Fibroblast of skin of right biceps (primary cell): ENCODE data around the gene FGF5.
"Not testable (repeated sequence)": the region's sequence is repeated elsewhere in the genome, so short reads cannot be mapped to it uniquely, and the experiment has no call there.

Experiments
- DNase-seq: peaks from one replicate; pipeline ENCODE4 v3.0.0-alpha.2; 2013

FGF5 gene

GRCh38 chr4:80255329-80256095 lies 11.0 kb upstream of the FGF5 start:
- peak; percentile 76 for DNase-seq

DNA sequence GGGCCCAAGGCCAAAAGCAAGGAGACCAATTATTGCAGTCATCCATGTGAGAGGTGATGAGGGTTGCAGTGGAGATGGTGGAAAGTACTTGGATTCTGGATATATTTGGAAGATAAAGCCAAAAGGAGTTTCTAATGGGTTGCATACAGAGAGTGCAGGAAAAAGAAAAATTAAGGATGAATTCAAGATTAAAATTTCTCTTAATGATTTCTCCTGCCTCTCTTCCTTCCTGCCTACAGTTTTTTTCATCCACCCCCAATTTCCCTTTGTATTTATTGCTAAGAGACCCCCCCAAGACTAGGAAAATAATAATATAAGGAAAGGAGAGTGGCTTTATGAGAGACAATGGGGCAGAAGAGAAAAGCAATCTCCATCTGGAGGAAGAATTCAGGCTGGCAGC lies 8.6 kb upstream of the FGF5 start:
- no peak for DNase-seq

- DNase-seq = no peak
Measured at GRCh38 chr4:80259012-80259411, 7.5 kb upstream of the FGF5 start.

DNA sequence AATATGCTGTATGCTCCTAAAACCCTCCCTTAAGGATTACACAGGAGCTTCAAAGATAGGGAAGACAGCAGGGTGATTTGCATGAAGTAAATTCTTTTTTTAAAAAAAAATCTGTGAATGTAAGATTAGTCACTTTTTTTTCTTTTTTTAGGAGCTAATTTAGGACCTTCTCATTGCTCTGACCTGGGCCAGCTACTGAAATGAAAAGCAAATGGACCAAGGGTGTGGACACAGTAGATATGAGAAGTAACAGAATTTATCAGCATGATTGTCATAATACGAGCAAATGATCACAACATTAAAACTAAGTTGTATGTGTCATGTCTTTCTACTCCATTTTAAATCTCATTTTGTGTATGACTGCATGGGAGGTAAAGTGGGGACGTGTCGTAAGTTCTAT lies 6.6 kb upstream of the FGF5 start:
- DNase-seq = no peak

- DNase-seq = no peak
Measured at GRCh38 chr4:80261989-80262600, 4.4 kb upstream of the FGF5 start.

DNA sequence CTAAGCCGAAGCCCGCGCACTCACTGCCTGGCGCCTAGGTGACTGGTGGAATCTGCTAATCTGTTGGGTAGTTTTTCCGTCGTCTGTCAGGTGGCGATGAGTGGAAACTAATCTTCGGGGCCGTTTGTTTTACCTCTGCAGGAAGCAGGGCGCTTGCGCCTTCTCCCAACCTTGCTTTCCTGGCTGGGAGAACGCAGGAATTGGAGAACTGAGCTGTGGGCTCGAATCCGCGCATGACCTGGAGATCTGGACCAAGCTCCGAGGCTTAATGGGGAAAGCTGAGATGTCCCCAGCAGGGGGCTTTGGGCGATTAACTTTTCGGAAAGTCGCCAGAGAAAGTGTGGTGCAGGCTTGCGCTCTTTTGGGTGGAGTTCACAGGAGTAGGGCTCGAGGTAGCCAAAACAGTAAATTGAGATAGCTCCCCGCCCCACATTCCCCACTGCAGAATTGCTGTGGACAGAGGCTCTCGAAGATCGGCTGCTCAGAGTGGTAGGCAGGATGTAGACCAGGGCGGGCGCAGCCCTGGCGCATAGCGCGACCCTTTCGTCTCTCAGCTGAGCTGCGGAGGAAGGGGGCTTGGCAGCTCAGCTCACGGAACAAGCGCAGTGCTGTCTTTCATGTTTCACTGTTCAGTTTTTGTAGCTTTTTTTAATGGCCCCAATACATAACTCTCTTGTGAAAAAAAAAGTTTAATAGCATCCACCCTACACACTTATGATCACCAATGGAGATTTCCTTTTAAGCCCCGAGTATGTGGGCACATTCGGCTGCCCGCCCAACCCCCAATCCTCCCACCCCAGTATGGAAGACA lies 2.7 kb upstream of the FGF5 start:
- no peak for DNase-seq

GRCh38 chr4:80264352-80264647 lies 2.2 kb upstream of the FGF5 start:
- DNase-seq = no peak

DNA sequence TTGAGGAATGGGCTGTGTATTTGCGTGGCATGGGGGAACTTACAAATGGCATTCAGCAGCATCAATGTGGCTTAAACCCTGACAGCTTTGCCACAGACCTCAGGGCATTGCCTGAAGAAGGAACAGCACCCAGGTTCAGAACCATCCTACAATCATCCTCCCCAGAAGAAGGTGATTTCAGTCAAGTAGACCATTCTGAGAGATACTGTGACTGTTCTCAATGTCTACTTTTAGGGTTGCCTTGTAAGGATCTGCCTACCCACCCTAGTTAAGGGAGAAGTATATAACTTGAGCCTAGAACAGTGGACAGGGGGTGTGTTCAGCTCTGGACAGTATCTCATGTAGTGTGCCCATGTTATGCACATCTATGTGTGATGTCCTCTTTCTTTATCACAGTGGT lies 1.6 kb upstream of the FGF5 start:
- DNase-seq = no peak

GRCh38 chr4:80265571-80266252 lies 752 bp upstream of the FGF5 start:
- peak; percentile 88 for DNase-seq

DNA sequence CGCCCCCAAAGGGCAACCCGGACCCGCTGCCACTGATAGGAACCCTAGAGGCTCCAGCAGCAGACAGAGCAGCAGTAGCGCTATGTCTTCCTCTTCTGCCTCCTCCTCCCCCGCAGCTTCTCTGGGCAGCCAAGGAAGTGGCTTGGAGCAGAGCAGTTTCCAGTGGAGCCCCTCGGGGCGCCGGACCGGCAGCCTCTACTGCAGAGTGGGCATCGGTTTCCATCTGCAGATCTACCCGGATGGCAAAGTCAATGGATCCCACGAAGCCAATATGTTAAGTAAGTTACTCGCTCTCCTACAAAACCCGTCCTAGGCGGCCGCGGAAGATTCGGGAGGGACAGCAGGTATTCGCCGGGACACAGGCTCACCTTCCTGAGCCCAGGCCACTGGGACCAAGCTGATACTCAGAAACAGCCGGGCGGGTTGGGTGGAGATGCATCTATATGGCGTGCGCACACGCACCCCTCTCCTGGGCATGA lies 477 bp downstream of the FGF5 start:
- peak; percentile 66 for DNase-seq

DNA sequence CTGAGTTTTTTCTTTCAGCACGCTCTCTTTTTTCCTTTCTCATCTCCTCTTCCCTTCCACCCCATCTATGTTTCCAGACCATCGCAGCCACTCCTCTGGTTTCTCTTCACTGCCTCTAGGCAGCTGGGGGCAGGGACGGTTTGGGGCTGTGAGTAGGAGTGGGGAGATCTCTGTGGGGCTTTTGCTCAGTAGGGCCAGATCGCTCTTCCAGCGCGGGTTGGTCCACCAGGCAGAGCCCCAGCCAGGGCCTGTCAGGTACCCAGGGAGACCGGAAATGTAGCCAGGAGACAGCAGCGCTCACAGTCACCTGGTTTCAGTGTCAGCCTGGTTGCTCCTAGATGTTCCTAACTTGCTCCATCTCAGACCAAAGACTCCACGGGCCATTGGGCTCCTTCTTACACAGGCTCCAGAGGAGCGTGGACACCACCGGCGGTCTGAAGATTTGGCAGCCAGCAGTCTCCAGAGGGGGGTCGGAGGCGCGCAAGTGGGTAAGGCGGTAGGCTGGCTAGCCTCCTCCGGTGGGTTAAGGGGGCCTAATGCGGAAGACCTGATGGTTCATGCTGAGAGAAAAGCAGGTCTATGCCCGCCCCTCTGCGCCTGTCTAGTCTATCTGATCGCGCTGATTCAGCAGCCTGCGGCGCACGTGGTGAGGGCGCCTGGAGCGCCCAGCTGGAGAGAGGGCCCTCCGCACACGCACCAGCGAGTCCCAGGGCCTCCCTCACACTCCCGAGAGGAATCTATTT lies 1.8 kb downstream of the FGF5 start:
- DNase-seq = peak; percentile 68

- no peak for DNase-seq
Measured at GRCh38 chr4:80268936-80269335, 2.5 kb downstream of the FGF5 start.

GRCh38 chr4:80270321-80270720 lies 3.9 kb downstream of the FGF5 start:
- DNase-seq = no peak

DNA sequence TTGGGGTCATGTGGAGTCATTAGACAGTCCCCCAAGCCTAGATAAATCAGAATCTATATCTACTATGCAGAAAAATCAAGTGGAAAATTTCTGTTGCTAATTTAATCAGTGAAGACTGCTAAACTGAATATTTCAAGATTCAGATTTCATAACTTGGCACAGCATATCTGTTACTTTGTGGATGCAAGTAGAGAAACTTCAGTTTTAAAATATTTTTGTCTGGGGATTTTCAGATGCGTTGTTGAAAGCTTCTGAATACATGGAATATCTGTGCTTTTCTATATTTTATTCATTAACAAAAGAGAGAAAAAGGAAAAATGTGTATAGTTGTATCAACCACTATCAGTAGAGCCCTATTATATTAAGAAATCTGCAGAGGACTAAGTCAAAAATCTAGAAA lies 4.4 kb downstream of the FGF5 start:
- DNase-seq = no peak

DNA sequence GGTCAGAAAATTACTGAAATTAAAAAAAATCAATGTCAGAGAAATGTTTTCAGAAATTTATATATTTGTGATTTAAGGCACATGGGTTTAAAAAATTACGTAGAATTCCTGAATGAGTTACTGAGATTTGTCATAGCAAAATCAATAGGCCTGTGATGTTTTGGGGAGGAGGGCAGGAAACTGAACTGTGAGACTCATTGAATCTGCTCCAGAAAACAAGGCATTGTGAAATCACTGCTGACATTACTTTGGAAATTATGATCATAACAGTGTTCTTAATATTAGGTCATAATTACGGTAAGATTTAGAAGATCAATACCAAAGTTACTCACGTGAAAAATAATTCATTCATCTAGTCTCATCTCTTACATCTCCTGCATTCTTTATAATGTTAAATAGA lies 5.3 kb downstream of the FGF5 start:
- DNase-seq = peak; percentile 51

DNA sequence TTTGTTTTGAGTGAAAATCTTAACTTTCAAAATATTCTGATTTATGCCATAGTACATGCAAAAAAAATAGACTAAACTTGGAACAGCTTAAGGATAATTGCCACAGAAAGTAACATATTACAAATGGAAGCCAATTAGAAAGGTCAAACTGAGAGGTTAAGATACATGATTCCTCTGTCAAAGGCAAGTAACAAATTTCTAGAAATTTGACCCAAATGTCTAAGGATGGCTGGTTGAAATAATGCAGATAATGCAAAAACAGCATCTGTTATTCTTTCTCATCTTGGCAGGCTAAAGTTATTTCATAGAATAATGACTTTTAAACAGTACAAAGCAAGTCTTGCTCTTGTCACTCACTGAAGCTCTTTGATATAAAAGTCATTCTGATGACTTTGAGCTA lies 10.5 kb downstream of the FGF5 start:
- DNase-seq = no peak

- DNase-seq = peak; percentile 32
Measured at GRCh38 chr4:80279751-80280150, 13.3 kb downstream of the FGF5 start.

- DNase-seq = no peak
Measured at GRCh38 chr4:80286451-80286850, 20.0 kb downstream of the FGF5 start.

DNA sequence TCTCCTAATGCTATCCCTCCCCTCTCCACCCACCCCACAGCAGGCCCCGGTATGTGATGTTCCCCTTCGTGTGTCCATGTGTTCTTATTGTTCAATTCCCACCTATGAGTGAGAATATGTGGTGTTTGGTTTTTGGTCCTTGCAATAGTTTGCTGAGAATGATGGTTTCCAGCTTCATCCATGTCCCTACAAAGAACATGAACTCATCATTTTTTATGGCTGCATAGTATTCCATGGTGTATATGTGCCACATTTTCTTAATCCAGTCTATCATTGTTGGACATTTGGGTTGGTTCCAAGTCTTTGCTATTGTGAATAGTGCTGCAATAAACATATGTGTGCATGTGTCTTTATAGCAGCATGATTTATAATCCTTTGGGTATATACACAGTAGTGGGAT lies 24.2 kb downstream of the FGF5 start:
- not testable (repeated sequence) for DNase-seq

DNA sequence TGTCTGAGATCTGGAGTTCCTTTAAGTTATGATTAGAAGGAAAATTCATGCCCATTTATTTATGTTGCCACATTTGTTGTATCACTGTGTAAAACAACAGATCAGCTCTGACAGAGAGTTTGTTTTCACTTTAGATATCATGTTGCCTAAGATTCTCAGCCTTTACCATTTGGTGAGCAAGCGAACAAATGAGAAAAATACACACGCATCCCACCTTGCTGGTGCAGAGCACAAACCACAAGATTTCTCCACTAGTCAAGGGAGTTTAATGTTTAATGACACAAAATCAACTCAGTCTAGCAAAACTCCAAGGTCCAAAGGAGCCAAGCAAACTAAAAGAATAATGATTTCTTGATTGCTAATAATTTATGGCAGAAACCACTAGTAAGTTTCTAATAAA lies 27.7 kb downstream of the FGF5 start:
- no peak for DNase-seq

- DNase-seq = peak; percentile 83
Measured at GRCh38 chr4:80295336-80295735, 28.9 kb downstream of the FGF5 start.

GRCh38 chr4:80295826-80296225 lies 29.4 kb downstream of the FGF5 start:
- DNase-seq = peak; percentile 70

GRCh38 chr4:80301884-80302283 lies 35.4 kb downstream of the FGF5 start:
- DNase-seq = no peak
